H1 (cell line): ENCODE measurements around the gene ABHD12. TPM values are rescaled to one million over a fixed set of nuclear protein-coding genes. Genes with fewer than 3 reads are reported as not detected.

ENCODE experiments used
- HDAC6 ChIP-seq: IDR thresholded peaks from one replicate; pipeline ENCODE4 v1.7.1; 2012; ENCODE audit warnings: low read depth, mild to moderate bottlenecking, inconsistent platforms, low read length, moderate library complexity
- TCF12 ChIP-seq: IDR thresholded peaks from 2 replicates; pipeline ENCODE4 v1.6.1; 2011; ENCODE audit warnings: low read depth, mild to moderate bottlenecking, low read length
- polyA plus RNA-seq, 7 experiments: library from polyadenylated mRNA; depleted of rRNA in 3 of 7; stranded (reverse) in 5 of 7; unstranded in 2 of 7; fragments of >200 nt in 5 of 7; fragments of 200-250 nt in 2 of 7; gene quantifications; 1 replicate in 5 of 7; 2 replicates in 1 of 7; 4 replicates in 1 of 7; pipeline versions ENCODE4 v1.2.1 to v1.2.3, GENCODE V29; 2011 to 2013; ENCODE audit warnings: missing spikeins in 2 of 7, mixed read lengths in 2 of 7
- total RNA-seq: library from RNA; stranded (reverse); fragmentation: NEBNext Ultra II Directional; extraction: Animal tissue kit (Norgen Biotek cat#: 25700); gene quantifications from 2 replicates; pipeline ENCODE4 v1.2.1, GENCODE V29; 2021

Gene ABHD12
- total and polyA plus RNA-seq, 2 of the 8 experiments (the other 6 are each of a cell fraction or from before 2014, with no cell fraction given), result 31.3 to 59.5 TPM

- no peak for TF ChIP-seq TCF12
- no peak for TF ChIP-seq HDAC6
These were observed 7.9 kb upstream of the ABHD12 start (continued) for GRCh38 chr20:25398376-25399036.
